Stimulated activated effector memory CD8-positive, alpha-beta T cell treated with anti-CD3 and anti-CD28 coated beads, Interleukin-12 subunit alpha, Interleukin-12 subunit beta, amount 100 ng/mL, for 72 hours (primary cell): ENCODE results near the gene OGFOD3.
"Not testable (repeated sequence)": the region's sequence is repeated elsewhere in the genome, so short reads cannot be mapped to it uniquely, and the experiment has no call there.

Source experiments
- ATAC-seq: fragments of 150-1000 bp; cut with Tn5 transposase; 2 replicates; pipeline ENCODE4 v1.10.0; 2021
- DNase-seq, 2 donors: peaks; one replicate each; pipeline ENCODE4 v3.0.0; 2021 to 2022; ENCODE audit warnings: low spot score in 2 of 2
- H3K27ac Mint-ChIP-seq: one replicate; pipeline ENCODE4 v1.8.0; 2022; ENCODE audit warnings: mild to moderate bottlenecking, mixed read lengths
- H3K36me3 Mint-ChIP-seq: one replicate; pipeline ENCODE4 v1.8.0; 2022; ENCODE audit warnings: mild to moderate bottlenecking, mixed read lengths
- H3K4me1 Mint-ChIP-seq: one replicate; pipeline ENCODE4 v1.8.0; 2022; ENCODE audit warnings: mixed read lengths
- H3K4me3 Mint-ChIP-seq: one replicate; pipeline ENCODE4 v1.8.0; 2022; ENCODE audit warnings: mild to moderate bottlenecking, mixed read lengths
- H3K9me3 Mint-ChIP-seq: one replicate; pipeline ENCODE4 v1.8.0; 2022; ENCODE audit warnings: mixed read lengths

Gene OGFOD3

GRCh38 chr17:82382933-82383255 lies 35.5 kb downstream of the OGFOD3 start:
- Mint-ChIP-seq H3K36me3 (no peaks in the 10 kb centered on the region), H3K4me3 (no peak overlapping the region), H3K4me1 (peaks cover 33% of the 10 kb centered on the region), H3K9me3 (no peaks in the 10 kb centered on the region), H3K27ac (no peak overlapping the region)
- ATAC-seq (no peak), DNase-seq (no peak)

GRCh38 chr17:82382220-82382932 lies 36.0 kb downstream of the OGFOD3 start:
- H3K27ac Mint-ChIP-seq, ATAC-seq, H3K36me3 Mint-ChIP-seq, DNase-seq, H3K9me3 Mint-ChIP-seq, H3K4me3 Mint-ChIP-seq: not testable (repeated sequence)
- H3K4me1 Mint-ChIP-seq, result peaks cover 28% of the 10 kb centered on the region

GRCh38 chr17:82381703-82382009 lies 36.7 kb downstream of the OGFOD3 start:
- not testable (repeated sequence) for H3K4me3 Mint-ChIP-seq, DNase-seq, H3K36me3 Mint-ChIP-seq, ATAC-seq, H3K27ac Mint-ChIP-seq, H3K9me3 Mint-ChIP-seq
- H3K4me1 Mint-ChIP-seq, result peaks cover 26% of the 10 kb centered on the region

- no peak overlapping the region for H3K4me3 Mint-ChIP-seq
- no peaks in the 10 kb centered on the region for H3K9me3 Mint-ChIP-seq
- H3K27ac Mint-ChIP-seq, result no peak overlapping the region
- DNase-seq (no peak), ATAC-seq (no peak)
- H3K4me1 Mint-ChIP-seq, result peaks cover 26% of the 10 kb centered on the region
- H3K36me3 Mint-ChIP-seq, result no peaks in the 10 kb centered on the region
These were observed 37.3 kb downstream of the OGFOD3 start for GRCh38 chr17:82380860-82381702.

GRCh38 chr17:82378741-82379021 lies 39.7 kb downstream of the OGFOD3 start:
- ATAC-seq (no peak), DNase-seq (no peak)
- no peak overlapping the region for H3K27ac Mint-ChIP-seq
- no peaks in the 10 kb centered on the region for H3K36me3 Mint-ChIP-seq
- H3K4me3 Mint-ChIP-seq, result no peak overlapping the region
- no peaks in the 10 kb centered on the region for H3K9me3 Mint-ChIP-seq
- H3K4me1 Mint-ChIP-seq, result peaks cover 26% of the 10 kb centered on the region

GRCh38 chr17:82377924-82378740 lies 40.3 kb downstream of the OGFOD3 start:
- no peak for DNase-seq
- Mint-ChIP-seq H3K36me3 (no peaks in the 10 kb centered on the region), H3K4me1 (peaks cover 27% of the 10 kb centered on the region), H3K9me3 (no peaks in the 10 kb centered on the region), H3K27ac (no peak overlapping the region), H3K4me3 (no peak overlapping the region)
- no peak for ATAC-seq

- ATAC-seq, H3K9me3 Mint-ChIP-seq, H3K36me3 Mint-ChIP-seq, H3K27ac Mint-ChIP-seq, DNase-seq, H3K4me3 Mint-ChIP-seq: not testable (repeated sequence)
- H3K4me1 Mint-ChIP-seq, result peaks cover 35% of the 10 kb centered on the region
These were observed 41.1 kb downstream of the OGFOD3 start for GRCh38 chr17:82377294-82377693.

GRCh38 chr17:82376042-82376730 lies 42.2 kb downstream of the OGFOD3 start:
- Mint-ChIP-seq H3K4me1 (peaks cover 30% of the 10 kb centered on the region), H3K9me3 (no peaks in the 10 kb centered on the region), H3K36me3 (no peaks in the 10 kb centered on the region), H3K4me3 (no peak overlapping the region), H3K27ac (no peak overlapping the region)
- no peak for ATAC-seq
- no peak for DNase-seq

- H3K4me3 Mint-ChIP-seq, result no peak overlapping the region
- peaks cover 30% of the 10 kb centered on the region for H3K4me1 Mint-ChIP-seq
- no peak for DNase-seq
- no peak overlapping the region for H3K27ac Mint-ChIP-seq
- no peaks in the 10 kb centered on the region for H3K9me3 Mint-ChIP-seq
- no peak for ATAC-seq
- no peaks in the 10 kb centered on the region for H3K36me3 Mint-ChIP-seq
These were observed 42.9 kb downstream of the OGFOD3 start for GRCh38 chr17:82375359-82376041.

GRCh38 chr17:82374626-82375331 lies 43.6 kb downstream of the OGFOD3 start:
- Mint-ChIP-seq H3K9me3 (no peaks in the 10 kb centered on the region), H3K27ac (no peak overlapping the region), H3K4me3 (no peak overlapping the region), H3K36me3 (no peaks in the 10 kb centered on the region), H3K4me1 (peaks cover 25% of the 10 kb centered on the region)
- ATAC-seq, result no peak
- DNase-seq, result no peak

- ATAC-seq, result no peak
These were observed 44.4 kb downstream of the OGFOD3 start for GRCh38 chr17:82373731-82374625.

GRCh38 chr17:82373072-82373452 lies 45.3 kb downstream of the OGFOD3 start:
- H3K27ac Mint-ChIP-seq, H3K36me3 Mint-ChIP-seq, H3K9me3 Mint-ChIP-seq, ATAC-seq, DNase-seq: not testable (repeated sequence)
- Mint-ChIP-seq H3K4me1 (peaks cover 17% of the 10 kb centered on the region), H3K4me3 (peak overlapping the region; percentile 27)

More at GRCh38 chr17:82373731-82374625, 44.4 kb downstream of the OGFOD3 start:
- H3K27ac Mint-ChIP-seq, result no peak overlapping the region
- no peak for DNase-seq
- H3K9me3 Mint-ChIP-seq, result no peaks in the 10 kb centered on the region
- peaks cover 21% of the 10 kb centered on the region for H3K4me1 Mint-ChIP-seq
- no peaks in the 10 kb centered on the region for H3K36me3 Mint-ChIP-seq
- no peak overlapping the region for H3K4me3 Mint-ChIP-seq

GRCh38 chr17:82372249-82373071 lies 45.9 kb downstream of the OGFOD3 start:
- Mint-ChIP-seq H3K4me3 (peak overlapping the region; percentile 27), H3K9me3 (no peaks in the 10 kb centered on the region), H3K27ac (no peak overlapping the region), H3K36me3 (no peaks in the 10 kb centered on the region), H3K4me1 (peaks cover 17% of the 10 kb centered on the region)
- DNase-seq (no peak), ATAC-seq (no peak)
